CD4-positive, alpha-beta T cell (primary cell): ENCODE data around the gene ZNF445. TPM values are rescaled to one million over a fixed set of nuclear protein-coding genes. Genes with fewer than 3 reads are reported as not detected.

Experiments used
- ATAC-seq: fragments of 200-7000 bp; cut with Tn5 transposase; one replicate; pipeline ENCODE4 v1.10.0; 2022; ENCODE audit warnings: mild to moderate bottlenecking; ENCODE audit not compliant: poor library complexity
- CTCF ChIA-PET: fragments of 350-600 bp; sonication (Branson Sonifier 250); formaldehyde crosslinking; loops from one replicate; lab custom pipeline; 2021; ENCODE audit warnings: antibody characterized with exemption, inconsistent platforms; lab: Charles Lee
- POLR2A ChIA-PET: fragments of 350-600 bp; sonication (Branson Sonifier 250); formaldehyde crosslinking; loops from one replicate; lab custom pipeline; 2021; ENCODE audit warnings: antibody characterized with exemption, inconsistent platforms; lab: Charles Lee
- DNase-seq, 14 experiments: peaks; one replicate each; pipeline ENCODE4 v3.0.0-alpha.2; 2013 to 2020; ENCODE audit warnings: mixed read lengths in 2 of 14
- H3K27ac ChIP-seq, 2 donors: one replicate each; pipeline versions ENCODE4 v1.5.1 to v1.7.0; 2013; ENCODE audit warnings: low read length in 2 of 2, low read depth in 1 of 2, mild to moderate bottlenecking in 1 of 2
- H3K27me3 ChIP-seq, 2 experiments: 1 replicate in 1 of 2; 2 replicates in 1 of 2; pipeline versions ENCODE4 v1.6.1 to v1.7.0; 2013; ENCODE audit warnings: low read length in 2 of 2, control low read depth in 1 of 2, mild to moderate bottlenecking in 1 of 2, moderate library complexity in 1 of 2; ENCODE audit not compliant: insufficient read depth in 2 of 2, control insufficient read depth in 1 of 2
- H3K36me3 ChIP-seq: one replicate; pipeline ENCODE4 v1.6.1; 2013; ENCODE audit warnings: low read length, control low read depth; ENCODE audit not compliant: insufficient read depth
- H3K4me1 ChIP-seq: one replicate; pipeline ENCODE4 v1.6.1; 2013; ENCODE audit warnings: low read length, control low read depth; ENCODE audit not compliant: insufficient read depth
- H3K4me3 ChIP-seq: one replicate; pipeline ENCODE4 v1.5.1; 2013; ENCODE audit warnings: mild to moderate bottlenecking, low read length, moderate library complexity
- H3K9me3 ChIP-seq, 2 experiments: 1 replicate in 1 of 2; 2 replicates in 1 of 2; pipeline versions ENCODE4 v1.6.1 to v1.7.0; 2013; ENCODE audit warnings: low read length in 2 of 2, mild to moderate bottlenecking in 2 of 2, control low read depth in 1 of 2, moderate library complexity in 1 of 2; ENCODE audit not compliant: control insufficient read depth in 1 of 2, insufficient read depth in 1 of 2
- H3K27ac Mint-ChIP-seq: one replicate; pipeline ENCODE4 v1.8.0; 2020; ENCODE audit warnings: mixed read lengths
- H3K27me3 Mint-ChIP-seq: one replicate; pipeline ENCODE4 v1.8.0; 2021; ENCODE audit warnings: mixed read lengths
- H3K36me3 Mint-ChIP-seq: one replicate; pipeline ENCODE4 v1.8.0; 2021; ENCODE audit warnings: low read depth, mixed read lengths
- H3K4me1 Mint-ChIP-seq: one replicate; pipeline ENCODE4 v1.8.0; 2021; ENCODE audit warnings: low read depth, mixed read lengths
- H3K4me3 Mint-ChIP-seq: one replicate; pipeline ENCODE4 v1.8.0; 2020; ENCODE audit warnings: mild to moderate bottlenecking, mixed read lengths
- H3K9me3 Mint-ChIP-seq: one replicate; pipeline ENCODE4 v1.8.0; 2020; ENCODE audit warnings: mixed read lengths
- intact Hi-C, 2 experiments: fragments of 100-400 bp; cut with DNase I in 1 of 2; cut with micrococcal nuclease in 1 of 2; formaldehyde crosslinking; loops; one replicate each; pipeline versions ENCODE4 v1.15.1 to v1.9.0; 2023 to 2025; cut with DNase I, micrococcal nuclease
- total RNA-seq, 174 experiments: library from RNA in 2 of 174; stranded (reverse) in 2 of 174; gene quantifications; one replicate each; pipeline ENCODE4 v1.2.3 and lab custom pipeline; 2021 to 2026
- TF ChIP-seq, protein P1 (sequence below): fragments of 200-600 bp; IDR thresholded peaks from one replicate; pipeline ENCODE4 v1.8.0; 2022; ENCODE audit warnings: antibody characterized with exemption, mild to moderate bottlenecking

Gene ZNF445
- total RNA-seq, 2 experiments from 2014 or later, result 6.1 to 6.6 TPM

DNA sequence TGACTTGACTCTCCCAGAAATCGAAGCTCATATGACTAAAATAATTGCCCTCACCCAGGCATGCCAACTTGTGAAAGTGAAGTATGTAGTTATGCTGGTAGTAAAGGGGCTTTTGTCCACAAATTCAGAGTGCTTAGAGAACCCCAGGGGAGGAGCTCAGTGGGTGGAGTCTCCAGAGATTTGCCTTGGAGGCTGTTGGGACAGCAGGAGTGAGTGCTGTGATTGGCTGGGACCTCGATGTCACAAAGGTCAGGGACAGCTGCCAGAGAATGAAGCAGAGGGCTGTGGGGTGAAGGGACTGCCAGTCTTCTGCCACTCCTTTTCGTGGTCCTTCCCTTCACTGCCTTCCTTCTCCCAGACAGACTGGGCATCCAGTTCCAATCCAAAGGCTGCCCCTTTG, 49.8 kb downstream of the ZNF445 start:
- Histone ChIP-seq H3K27me3 (no peaks in the 10 kb centered on the region), H3K4me1 (no peaks in the 10 kb centered on the region), H3K36me3 (no peaks in the 10 kb centered on the region), H3K27ac (no peak overlapping the region), H3K4me3 (no peak overlapping the region), H3K9me3 (no peaks in the 10 kb centered on the region)
- Mint-ChIP-seq H3K36me3 (no peaks in the 10 kb centered on the region), H3K27me3 (no peaks in the 10 kb centered on the region), H3K9me3 (no peaks in the 10 kb centered on the region), H3K4me3 (no peak overlapping the region), H3K4me1 (no peaks in the 10 kb centered on the region), H3K27ac (no peak overlapping the region)
- ChIA-PET POLR2A (no interaction called here), CTCF (no interaction called here)
- no peak for DNase-seq
- ATAC-seq, result no peak
- TF ChIP-seq, protein P1, sequence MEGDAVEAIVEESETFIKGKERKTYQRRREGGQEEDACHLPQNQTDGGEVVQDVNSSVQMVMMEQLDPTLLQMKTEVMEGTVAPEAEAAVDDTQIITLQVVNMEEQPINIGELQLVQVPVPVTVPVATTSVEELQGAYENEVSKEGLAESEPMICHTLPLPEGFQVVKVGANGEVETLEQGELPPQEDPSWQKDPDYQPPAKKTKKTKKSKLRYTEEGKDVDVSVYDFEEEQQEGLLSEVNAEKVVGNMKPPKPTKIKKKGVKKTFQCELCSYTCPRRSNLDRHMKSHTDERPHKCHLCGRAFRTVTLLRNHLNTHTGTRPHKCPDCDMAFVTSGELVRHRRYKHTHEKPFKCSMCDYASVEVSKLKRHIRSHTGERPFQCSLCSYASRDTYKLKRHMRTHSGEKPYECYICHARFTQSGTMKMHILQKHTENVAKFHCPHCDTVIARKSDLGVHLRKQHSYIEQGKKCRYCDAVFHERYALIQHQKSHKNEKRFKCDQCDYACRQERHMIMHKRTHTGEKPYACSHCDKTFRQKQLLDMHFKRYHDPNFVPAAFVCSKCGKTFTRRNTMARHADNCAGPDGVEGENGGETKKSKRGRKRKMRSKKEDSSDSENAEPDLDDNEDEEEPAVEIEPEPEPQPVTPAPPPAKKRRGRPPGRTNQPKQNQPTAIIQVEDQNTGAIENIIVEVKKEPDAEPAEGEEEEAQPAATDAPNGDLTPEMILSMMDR, result no peak
- intact Hi-C loops, result no loop called here

DNA sequence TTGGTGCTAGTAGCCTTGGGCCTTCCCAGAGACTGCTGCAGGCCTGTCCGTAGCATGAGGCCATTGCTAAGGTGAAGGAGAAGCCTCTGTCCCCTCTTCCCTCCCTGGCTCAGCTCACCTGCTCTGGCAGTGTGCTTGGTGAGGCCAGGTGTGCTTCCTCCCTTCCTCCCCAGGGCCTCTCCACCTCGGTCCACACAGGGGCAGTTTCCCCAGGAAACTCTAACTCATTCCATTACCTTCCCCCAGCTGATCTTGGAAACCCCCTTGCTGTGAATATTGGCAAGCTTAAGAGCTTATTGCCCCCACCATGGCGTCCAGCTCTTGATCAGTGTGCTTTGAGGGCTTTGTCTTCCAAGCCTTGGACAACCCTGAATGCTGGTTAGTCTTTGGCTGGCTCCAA, 52.7 kb downstream of the ZNF445 start:
- no peak overlapping the region for H3K4me3 Mint-ChIP-seq
- H3K9me3 ChIP-seq, result no peaks in the 10 kb centered on the region
- no peaks in the 10 kb centered on the region for H3K27me3 Mint-ChIP-seq
- ATAC-seq (no peak), DNase-seq (no peak)
- no peak overlapping the region for H3K27ac Mint-ChIP-seq
- H3K27me3 ChIP-seq, result no peaks in the 10 kb centered on the region
- ChIA-PET POLR2A (no interaction called here), CTCF (no interaction called here)
- no peak overlapping the region for H3K4me3 ChIP-seq
- intact Hi-C loops, result no loop called here
- no peaks in the 10 kb centered on the region for H3K4me1 Mint-ChIP-seq
- H3K27ac ChIP-seq, result no peak overlapping the region
- H3K9me3 Mint-ChIP-seq, result no peaks in the 10 kb centered on the region
- H3K36me3 Mint-ChIP-seq, result no peaks in the 10 kb centered on the region
- H3K4me1 ChIP-seq, result no peaks in the 10 kb centered on the region
- TF ChIP-seq, protein P1, result no peak
- no peaks in the 10 kb centered on the region for H3K36me3 ChIP-seq

DNA sequence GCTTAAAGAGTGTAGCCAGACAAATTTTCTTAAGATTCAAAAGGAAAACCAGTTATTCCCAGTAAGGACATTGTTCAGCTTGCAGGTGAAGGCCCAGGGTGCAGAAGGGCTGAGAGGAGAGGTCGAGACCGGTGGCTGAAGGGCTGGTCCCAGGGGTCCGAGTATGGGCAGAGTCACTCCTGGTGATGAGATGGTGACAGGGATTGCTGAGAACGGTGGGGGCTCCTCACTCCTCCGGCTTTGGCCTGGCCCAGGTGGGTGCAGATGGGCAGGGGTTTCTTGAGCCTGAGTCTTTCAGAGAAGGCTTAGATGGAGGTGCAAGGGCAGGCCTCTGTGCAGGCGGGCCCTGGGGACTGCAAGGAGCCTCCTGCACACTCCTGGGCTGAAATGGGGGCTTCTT, 56.2 kb downstream of the ZNF445 start:
- H3K4me1 Mint-ChIP-seq, result no peaks in the 10 kb centered on the region
- no peaks in the 10 kb centered on the region for H3K27me3 Mint-ChIP-seq
- POLR2A ChIA-PET, result no interaction called here
- DNase-seq, result no peak
- Histone ChIP-seq H3K27ac (no peak overlapping the region), H3K4me3 (no peak overlapping the region), H3K9me3 (peaks cover 0 to 9% of the 10 kb centered on the region in 2 experiments), H3K36me3 (no peaks in the 10 kb centered on the region), H3K4me1 (no peaks in the 10 kb centered on the region), H3K27me3 (no peaks in the 10 kb centered on the region)
- no peak overlapping the region for H3K4me3 Mint-ChIP-seq
- intact Hi-C loops, result no loop called here
- no peaks in the 10 kb centered on the region for H3K9me3 Mint-ChIP-seq
- CTCF ChIA-PET, result no interaction called here
- H3K36me3 Mint-ChIP-seq, result no peaks in the 10 kb centered on the region
- no peak for ATAC-seq
- TF ChIP-seq, protein P1, result no peak
- no peak overlapping the region for H3K27ac Mint-ChIP-seq
